HCT116 (cell line): ENCODE data around the gene FAM227B. TPM values are rescaled to one million over a fixed set of nuclear protein-coding genes. Genes with fewer than 3 reads are reported as not detected.

Experiments used
- ATAC-seq: fragments of 200-7000 bp; cut with Tn5 transposase; 2 replicates; pipeline ENCODE4 v1.9.1; 2020; ENCODE audit warnings: mild to moderate bottlenecking, moderate library complexity
- BruUV-seq: library from RNA; stranded (reverse); fragments of 400-500 nt; replicated peaks from 2 replicates; lab custom pipeline; 2021; lab: Mats Ljungman, UMichigan
- CTCF ChIA-PET: fragments of 300-600 bp; sonication (Branson Sonifier 250); formaldehyde crosslinking; loops from one replicate; lab custom pipeline; 2021; ENCODE audit warnings: antibody characterized with exemption; lab: Charles Lee
- POLR2A ChIA-PET: fragments of 300-600, 350-600 bp; sonication (Branson Sonifier 250); formaldehyde crosslinking; loops from one replicate; lab custom pipeline; 2021; ENCODE audit warnings: antibody characterized with exemption; lab: Charles Lee
- RAD21 ChIA-PET, 2 experiments: fragments of 300-600 bp; sonication (Branson Sonifier 250); formaldehyde crosslinking; loops; one replicate each; lab custom pipeline; 2023; ENCODE audit warnings: low total read pairs in 2 of 2; ENCODE audit not compliant: uncharacterized antibody in 2 of 2, unreplicated experiment in 2 of 2, low non-redundant PET in 1 of 2; lab: Charles Lee
- DNase-seq: peaks from one replicate; pipeline ENCODE4 v3.0.0-alpha.2; 2010; ENCODE audit warnings: low read depth, low spot score
- H2AFZ ChIP-seq: fragments of 200-600 bp; shearing (Covaris generic), sonication (generic); 2 replicates; pipeline ENCODE4 v1.6.1; 2017; ENCODE audit warnings: low read depth, mixed run types, mixed read lengths, antibody characterized with exemption, low read length; ENCODE audit not compliant: poor library complexity, severe bottlenecking
- H3K27ac ChIP-seq: 2 replicates; pipeline ENCODE4 v1.5.1; 2012; ENCODE audit warnings: low read depth, low read length
- H3K27me3 ChIP-seq: fragments of 200-600 bp; sonication (generic); 2 replicates; pipeline ENCODE4 v1.6.1; 2016; ENCODE audit warnings: mixed run types, low read length, mixed read lengths; ENCODE audit not compliant: insufficient read depth
- H3K36me3 ChIP-seq, 2 experiments: fragments of 200-500 bp in 1 of 2; fragments of 200-600 bp in 1 of 2; sonication (Bioruptor generic) in 1 of 2; sonication (generic) in 1 of 2; 2 replicates each; pipeline versions ENCODE4 v1.5.1 to v1.6.1; 2014 to 2016; ENCODE audit warnings: low read length in 2 of 2, inconsistent platforms in 1 of 2, mixed read lengths in 1 of 2, mixed run types in 1 of 2; ENCODE audit not compliant: insufficient read depth in 2 of 2, control insufficient read depth in 1 of 2
- H3K4me1 ChIP-seq, 2 experiments: fragments of 200-600 bp in 1 of 2; sonication (generic) in 1 of 2; 2 replicates each; pipeline versions ENCODE4 v1.5.1 to v1.6.1; 2012 to 2017; ENCODE audit warnings: low read length in 2 of 2, inconsistent platforms in 1 of 2, mild to moderate bottlenecking in 1 of 2, mixed read lengths in 1 of 2, mixed run types in 1 of 2, moderate library complexity in 1 of 2; ENCODE audit not compliant: insufficient read depth in 2 of 2, control insufficient read depth in 1 of 2
- H3K4me2 ChIP-seq: fragments of 200-600 bp; sonication (generic); 2 replicates; pipeline ENCODE4 v1.6.1; 2017; ENCODE audit warnings: mixed run types, low read length, mixed read lengths
- H3K4me3 ChIP-seq, 2 experiments: fragments of 200-600 bp in 1 of 2; sonication (generic) in 1 of 2; replicated peaks in 1 of 2; 2 replicates each; pipeline ENCODE4 v1.5.1; 2011 to 2016; ENCODE audit warnings: low read length in 2 of 2, control low read depth in 1 of 2, low read depth in 1 of 2, mild to moderate bottlenecking in 1 of 2, mixed read lengths in 1 of 2, mixed run types in 1 of 2
- H3K79me2 ChIP-seq: fragments of 200-600 bp; sonication (generic); 2 replicates; pipeline ENCODE4 v1.6.1; 2017; ENCODE audit warnings: mild to moderate bottlenecking, mixed run types, low read length, moderate library complexity, mixed read lengths; ENCODE audit not compliant: insufficient read depth
- H3K9ac ChIP-seq: fragments of 200-600 bp; sonication (generic); 2 replicates; pipeline ENCODE4 v1.6.1; 2016; ENCODE audit warnings: low read length, mixed read lengths
- H3K9me2 ChIP-seq: fragments of 200-600 bp; sonication (generic), shearing (Covaris generic); 2 replicates; pipeline ENCODE4 v1.6.1; 2017; ENCODE audit warnings: mixed run types, mild to moderate bottlenecking, moderate library complexity; ENCODE audit not compliant: insufficient read depth
- H3K9me3 ChIP-seq, 2 experiments: fragments of 200-500 bp in 1 of 2; fragments of 200-600 bp in 1 of 2; sonication (Bioruptor generic) in 1 of 2; sonication (generic) in 1 of 2; 2 replicates each; pipeline ENCODE4 v1.6.1; 2014 to 2017; ENCODE audit warnings: low read length in 2 of 2, mixed read lengths in 2 of 2, inconsistent platforms in 1 of 2, low read depth in 1 of 2, mild to moderate bottlenecking in 1 of 2, mixed run types in 1 of 2, moderate library complexity in 1 of 2; ENCODE audit not compliant: control insufficient read depth in 1 of 2, insufficient read depth in 1 of 2
- H4K20me1 ChIP-seq: fragments of 200-600 bp; sonication (generic), shearing (Covaris generic); 2 replicates; pipeline ENCODE4 v1.6.1; 2017; ENCODE audit warnings: mixed run types, mild to moderate bottlenecking, moderate library complexity; ENCODE audit not compliant: insufficient read depth
- ATF3 ChIP-seq: IDR thresholded peaks from 2 replicates; pipeline ENCODE4 v1.6.1; 2012
- CBX3 ChIP-seq: IDR thresholded peaks from 2 replicates; pipeline ENCODE4 v1.6.1; 2012; ENCODE audit warnings: low read depth
- CTCF ChIP-seq, 3 experiments: fragments of 200-600 bp in 1 of 3; sonication (generic) in 1 of 3; IDR thresholded peaks in 2 of 3; conservative IDR thresholded peaks in 1 of 3; 2 replicates each; pipeline ENCODE4 v1.5.1; 2012 to 2017; ENCODE audit warnings: low read depth in 2 of 3, low read length in 2 of 3, antibody characterized with exemption in 1 of 3, borderline replicate concordance in 1 of 3, control low read depth in 1 of 3, mild to moderate bottlenecking in 1 of 3, mixed read lengths in 1 of 3, mixed run types in 1 of 3, moderate library complexity in 1 of 3; ENCODE audit not compliant: insufficient read depth in 1 of 3
- EGR1 ChIP-seq: IDR thresholded peaks from 2 replicates; pipeline ENCODE4 v1.6.1; 2012; ENCODE audit warnings: low read depth
- ELF1 ChIP-seq: IDR thresholded peaks from 2 replicates; pipeline ENCODE4 v1.6.1; 2012; ENCODE audit warnings: low read depth, borderline replicate concordance
- EZH2phosphoT487 ChIP-seq: fragments of 200-600 bp; IDR thresholded peaks from 2 replicates; pipeline ENCODE4 v1.6.1; 2018; ENCODE audit warnings: antibody characterized with exemption, borderline replicate concordance
- FOSL1 ChIP-seq: IDR thresholded peaks from 2 replicates; pipeline ENCODE4 v1.6.1; 2012; ENCODE audit warnings: low read depth
- MAX ChIP-seq: IDR thresholded peaks from 2 replicates; pipeline ENCODE4 v1.6.1; 2012
- POLR2A ChIP-seq: IDR thresholded peaks from 2 replicates; pipeline ENCODE4 v1.7.0; 2011; ENCODE audit warnings: borderline replicate concordance; ENCODE audit not compliant: insufficient read depth, insufficient read length; ENCODE audit errors: extremely low read depth
- POLR2AphosphoS5 ChIP-seq: IDR thresholded peaks from 2 replicates; pipeline ENCODE4 v1.6.1; 2011; ENCODE audit warnings: mild to moderate bottlenecking, low read depth, low read length, moderate library complexity
- RAD21 ChIP-seq: IDR thresholded peaks from 2 replicates; pipeline ENCODE4 v1.6.1; 2012; ENCODE audit warnings: low read depth, mild to moderate bottlenecking
- SIN3A ChIP-seq: IDR thresholded peaks from 2 replicates; pipeline ENCODE4 v1.6.1; 2012; ENCODE audit warnings: low read depth
- SP1 ChIP-seq: IDR thresholded peaks from 2 replicates; pipeline ENCODE4 v1.6.1; 2012; ENCODE audit warnings: low read depth
- SRF ChIP-seq: IDR thresholded peaks from 2 replicates; pipeline ENCODE4 v1.6.1; 2012; ENCODE audit warnings: low read depth
- YY1 ChIP-seq: IDR thresholded peaks from 2 replicates; pipeline ENCODE4 v1.6.1; 2011; ENCODE audit warnings: low read length, low read depth, moderate library complexity, mild to moderate bottlenecking; ENCODE audit not compliant: insufficient replicate concordance; ENCODE audit errors: extremely low read depth
- ZFX ChIP-seq: fragments of 450-650 bp; IDR thresholded peaks from 2 replicates; pipeline ENCODE4 v1.6.1; 2017
- ZNF274 ChIP-seq: fragments of 200-500 bp; sonication (Bioruptor generic); IDR thresholded peaks from 2 replicates; pipeline ENCODE4 v1.6.1; 2014; ENCODE audit warnings: mild to moderate bottlenecking, low read depth, low read length, inconsistent platforms
- intact Hi-C: fragments of 100-400 bp; cut with micrococcal nuclease; formaldehyde crosslinking; loops from 2 replicates; pipeline ENCODE4 v1.10.0; 2022
- total RNA-seq: library from RNA; stranded (reverse); gene quantifications from one replicate; pipeline ENCODE4 v1.2.1, GENCODE V29; 2021; ENCODE audit not compliant: unreplicated experiment
- TF ChIP-seq, protein P1 (sequence below): IDR thresholded peaks from 2 replicates; pipeline ENCODE4 v1.6.1; 2011; ENCODE audit warnings: mild to moderate bottlenecking, low read length, moderate library complexity; ENCODE audit not compliant: insufficient replicate concordance; ENCODE audit errors: extremely low read depth
- TF ChIP-seq, protein P2 (sequence below): IDR thresholded peaks from 2 replicates; pipeline ENCODE4 v1.6.1; 2012; ENCODE audit warnings: low read depth

The FAM227B gene
- total RNA-seq, 1 experiment from 2014 or later, result 6.9 TPM

DNA sequence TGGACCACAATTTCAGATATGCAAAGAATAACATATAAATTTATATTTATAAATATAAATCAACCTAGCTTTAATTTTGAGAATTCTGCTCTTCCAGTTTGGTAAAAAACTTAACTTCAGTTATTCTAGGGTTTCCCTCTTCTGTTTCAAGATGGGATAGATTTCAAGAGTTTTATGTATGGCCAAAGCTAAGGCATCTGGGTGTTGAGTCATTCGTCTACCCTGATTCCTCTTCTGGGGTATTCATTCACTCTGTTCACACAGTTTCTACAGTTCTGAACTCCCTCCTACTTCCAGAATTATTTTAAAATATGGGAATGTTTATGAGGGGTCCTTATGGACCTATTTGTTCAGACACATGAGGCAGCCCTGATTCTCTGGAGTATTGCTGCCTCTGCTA is 201.8 kb downstream of the FAM227B start:
- no peak for TF ChIP-seq ZFX
- TF ChIP-seq YY1, result no peak
- no peak for TF ChIP-seq ATF3
- TF ChIP-seq SRF, result no peak
- TF ChIP-seq POLR2AphosphoS5, result no peak
- TF ChIP-seq, protein P1, sequence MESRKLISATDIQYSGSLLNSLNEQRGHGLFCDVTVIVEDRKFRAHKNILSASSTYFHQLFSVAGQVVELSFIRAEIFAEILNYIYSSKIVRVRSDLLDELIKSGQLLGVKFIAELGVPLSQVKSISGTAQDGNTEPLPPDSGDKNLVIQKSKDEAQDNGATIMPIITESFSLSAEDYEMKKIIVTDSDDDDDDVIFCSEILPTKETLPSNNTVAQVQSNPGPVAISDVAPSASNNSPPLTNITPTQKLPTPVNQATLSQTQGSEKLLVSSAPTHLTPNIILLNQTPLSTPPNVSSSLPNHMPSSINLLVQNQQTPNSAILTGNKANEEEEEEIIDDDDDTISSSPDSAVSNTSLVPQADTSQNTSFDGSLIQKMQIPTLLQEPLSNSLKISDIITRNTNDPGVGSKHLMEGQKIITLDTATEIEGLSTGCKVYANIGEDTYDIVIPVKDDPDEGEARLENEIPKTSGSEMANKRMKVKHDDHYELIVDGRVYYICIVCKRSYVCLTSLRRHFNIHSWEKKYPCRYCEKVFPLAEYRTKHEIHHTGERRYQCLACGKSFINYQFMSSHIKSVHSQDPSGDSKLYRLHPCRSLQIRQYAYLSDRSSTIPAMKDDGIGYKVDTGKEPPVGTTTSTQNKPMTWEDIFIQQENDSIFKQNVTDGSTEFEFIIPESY, result no peak
- TF ChIP-seq MAX, result no peak
- no peak for TF ChIP-seq EGR1
- no peak for TF ChIP-seq SP1
- no peak for TF ChIP-seq CBX3
- TF ChIP-seq EZH2phosphoT487, result no peak
- no peak for TF ChIP-seq POLR2A
- TF ChIP-seq, protein P2, sequence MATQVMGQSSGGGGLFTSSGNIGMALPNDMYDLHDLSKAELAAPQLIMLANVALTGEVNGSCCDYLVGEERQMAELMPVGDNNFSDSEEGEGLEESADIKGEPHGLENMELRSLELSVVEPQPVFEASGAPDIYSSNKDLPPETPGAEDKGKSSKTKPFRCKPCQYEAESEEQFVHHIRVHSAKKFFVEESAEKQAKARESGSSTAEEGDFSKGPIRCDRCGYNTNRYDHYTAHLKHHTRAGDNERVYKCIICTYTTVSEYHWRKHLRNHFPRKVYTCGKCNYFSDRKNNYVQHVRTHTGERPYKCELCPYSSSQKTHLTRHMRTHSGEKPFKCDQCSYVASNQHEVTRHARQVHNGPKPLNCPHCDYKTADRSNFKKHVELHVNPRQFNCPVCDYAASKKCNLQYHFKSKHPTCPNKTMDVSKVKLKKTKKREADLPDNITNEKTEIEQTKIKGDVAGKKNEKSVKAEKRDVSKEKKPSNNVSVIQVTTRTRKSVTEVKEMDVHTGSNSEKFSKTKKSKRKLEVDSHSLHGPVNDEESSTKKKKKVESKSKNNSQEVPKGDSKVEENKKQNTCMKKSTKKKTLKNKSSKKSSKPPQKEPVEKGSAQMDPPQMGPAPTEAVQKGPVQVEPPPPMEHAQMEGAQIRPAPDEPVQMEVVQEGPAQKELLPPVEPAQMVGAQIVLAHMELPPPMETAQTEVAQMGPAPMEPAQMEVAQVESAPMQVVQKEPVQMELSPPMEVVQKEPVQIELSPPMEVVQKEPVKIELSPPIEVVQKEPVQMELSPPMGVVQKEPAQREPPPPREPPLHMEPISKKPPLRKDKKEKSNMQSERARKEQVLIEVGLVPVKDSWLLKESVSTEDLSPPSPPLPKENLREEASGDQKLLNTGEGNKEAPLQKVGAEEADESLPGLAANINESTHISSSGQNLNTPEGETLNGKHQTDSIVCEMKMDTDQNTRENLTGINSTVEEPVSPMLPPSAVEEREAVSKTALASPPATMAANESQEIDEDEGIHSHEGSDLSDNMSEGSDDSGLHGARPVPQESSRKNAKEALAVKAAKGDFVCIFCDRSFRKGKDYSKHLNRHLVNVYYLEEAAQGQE, result no peak
- no peak for TF ChIP-seq ZNF274
- TF ChIP-seq SIN3A, result no peak
- TF ChIP-seq ELF1, result no peak
- TF ChIP-seq FOSL1, result no peak
- no peak for TF ChIP-seq RAD21
- TF ChIP-seq CTCF (IDR thresholded peaks at IDR 0.05 in 2 of 3, conservative IDR thresholded peaks at IDR 0.05 in 1 of 3; ENCODE audit: borderline replicate concordance in 1 of 3, insufficient read depth in 1 of 3, low read depth in 2 of 3, low read length in 2 of 3), result no peak
- no peaks in the 10 kb centered on the region for H3K9me2 ChIP-seq
- H3K79me2 ChIP-seq, result no peaks in the 10 kb centered on the region
- H3K4me1 ChIP-seq, result no peaks in the 10 kb centered on the region
- H3K36me3 ChIP-seq, result no peaks in the 10 kb centered on the region
- ChIA-PET RAD21 (no interaction called here), POLR2A (no interaction called here), CTCF (no interaction called here)
- H3K4me3 ChIP-seq, result no peak overlapping the region
- no peak for ATAC-seq
- no peak overlapping the region for H3K27ac ChIP-seq
- H3K27me3 ChIP-seq, result no peaks in the 10 kb centered on the region
- BruUV-seq, result no TSS peak
- no peaks in the 10 kb centered on the region for H4K20me1 ChIP-seq
- DNase-seq, result no peak
- intact Hi-C loops, result no loop called here
- no peak overlapping the region for H3K9ac ChIP-seq
- no peaks in the 10 kb centered on the region for H3K9me3 ChIP-seq
- no peak overlapping the region for H3K4me2 ChIP-seq
- H2AFZ ChIP-seq, result no peak overlapping the region
